Measurements from ENCODE around the gene SIN3A.

The SIN3A gene

DNA sequence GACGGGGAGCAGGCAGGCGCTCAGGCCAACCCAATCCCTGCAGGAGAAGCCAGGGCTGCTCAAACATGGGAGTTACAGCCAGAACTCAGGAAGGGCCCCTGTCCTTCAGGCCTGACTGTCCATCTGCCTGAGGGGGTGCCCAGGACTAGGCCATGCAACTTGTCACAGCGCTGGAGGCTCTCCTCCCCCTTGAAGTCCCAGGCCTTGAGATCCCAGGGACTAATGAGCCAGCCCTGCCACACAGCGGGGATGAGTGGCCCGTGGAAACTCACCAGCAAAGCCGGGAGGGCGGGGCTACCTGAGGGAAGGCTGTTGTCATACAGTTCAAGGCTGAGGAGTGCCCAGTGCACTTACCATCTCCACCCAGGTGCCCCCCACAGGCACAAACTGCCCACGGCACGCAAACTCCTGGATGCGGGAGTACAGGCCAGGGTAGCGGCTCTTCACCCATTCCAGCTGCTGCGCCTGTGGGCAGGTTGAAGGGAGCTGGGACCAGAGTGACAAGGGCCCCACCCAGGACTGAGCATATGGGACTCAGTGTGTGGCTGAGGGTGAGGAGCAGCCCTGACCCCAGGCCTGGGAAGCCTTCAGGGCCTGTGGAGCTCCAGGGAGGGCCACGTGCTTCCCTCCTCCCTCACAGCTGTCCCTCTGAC is 89.4 kb downstream of the SIN3A start:
- Histone ChIP-seq H3K36me3 (ENCODE audit: control insufficient read depth, insufficient read depth, low read length, severe bottlenecking) (peaks cover 84% of the 10 kb centered on the region), H3K4me1 (ENCODE audit: control insufficient read depth, insufficient read depth, low read length) (no peaks in the 10 kb centered on the region), H3K9me3 (ENCODE audit: control insufficient read depth, low read length) (no peaks in the 10 kb centered on the region), H3K9ac (ENCODE audit: low read length) (no peak overlapping the region), H3K4me3 (ENCODE audit: low read length) (no peak overlapping the region), H3K27me3 (replicated peaks; ENCODE audit: control insufficient read depth, insufficient read depth, low read length) (no peaks in the 10 kb centered on the region)
- no peak for DNase-seq (ENCODE audit: low read depth)

DNA sequence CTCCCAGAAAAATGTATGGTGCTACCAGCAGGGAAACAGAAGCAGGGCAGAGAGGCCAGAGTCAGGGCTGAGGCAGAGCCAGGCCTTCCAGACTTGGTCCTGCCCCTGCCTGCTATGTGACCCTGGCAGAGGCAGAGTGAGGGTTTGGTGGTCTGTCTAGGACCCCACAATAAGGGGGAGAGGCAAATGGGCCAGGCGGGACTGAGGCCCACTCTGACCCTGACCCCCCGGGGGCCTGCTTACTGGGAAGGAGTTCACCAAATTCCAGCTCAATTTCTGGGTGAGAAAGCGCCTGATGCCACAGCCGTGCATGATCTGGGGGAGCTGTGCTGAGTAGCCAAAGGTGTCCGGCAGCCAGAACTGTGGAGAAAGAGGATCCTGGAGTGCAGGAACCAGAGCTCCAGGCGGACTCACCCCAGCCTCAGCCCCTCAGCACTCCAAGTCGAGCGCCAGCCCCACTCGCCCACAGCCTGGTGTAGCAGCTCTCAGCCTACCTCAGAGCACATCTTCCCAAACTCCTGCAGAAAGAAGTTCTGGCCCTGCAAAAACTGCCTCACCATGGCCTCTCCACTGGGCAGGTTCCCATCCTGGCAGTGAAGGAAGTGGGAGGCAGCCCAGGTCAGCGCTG is 90.0 kb downstream of the SIN3A start:
- H3K4me3 ChIP-seq (ENCODE audit: low read length), result no peak overlapping the region
- DNase-seq (ENCODE audit: low read depth), result no peak
- H3K27me3 ChIP-seq (replicated peaks; ENCODE audit: control insufficient read depth, insufficient read depth, low read length), result no peaks in the 10 kb centered on the region
- H3K9ac ChIP-seq (ENCODE audit: low read length), result no peak overlapping the region
- H3K4me1 ChIP-seq (ENCODE audit: control insufficient read depth, insufficient read depth, low read length), result no peaks in the 10 kb centered on the region
- no peaks in the 10 kb centered on the region for H3K9me3 ChIP-seq (ENCODE audit: control insufficient read depth, low read length)
- H3K36me3 ChIP-seq (ENCODE audit: control insufficient read depth, insufficient read depth, low read length, severe bottlenecking), result peaks cover 82% of the 10 kb centered on the region

DNA sequence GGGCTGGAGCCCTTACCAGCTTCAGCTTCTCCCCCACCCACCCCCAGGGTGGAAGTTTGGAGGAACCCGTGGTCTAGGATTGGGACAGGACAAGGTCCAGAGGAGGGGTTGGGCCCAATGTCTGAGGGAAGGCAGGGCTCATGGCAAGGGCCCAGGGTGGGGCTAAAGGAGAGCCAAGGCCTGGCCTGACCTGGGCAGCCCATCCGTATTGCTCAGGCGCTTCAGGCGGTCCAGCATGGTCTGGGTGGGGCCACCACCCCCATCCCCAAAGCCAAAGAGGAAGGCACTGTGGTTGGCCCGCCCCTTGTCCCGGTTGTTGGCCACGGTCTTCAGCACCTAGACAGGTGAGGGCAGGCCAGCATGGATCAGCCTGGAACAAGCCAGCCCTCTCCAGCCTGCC is 90.6 kb downstream of the SIN3A start:
- Histone ChIP-seq H3K9ac (ENCODE audit: low read length) (no peak overlapping the region), H3K4me1 (ENCODE audit: control insufficient read depth, insufficient read depth, low read length) (no peaks in the 10 kb centered on the region), H3K4me3 (ENCODE audit: low read length) (no peak overlapping the region), H3K9me3 (ENCODE audit: control insufficient read depth, low read length) (no peaks in the 10 kb centered on the region), H3K27me3 (replicated peaks; ENCODE audit: control insufficient read depth, insufficient read depth, low read length) (no peaks in the 10 kb centered on the region), H3K36me3 (ENCODE audit: control insufficient read depth, insufficient read depth, low read length, severe bottlenecking) (peaks cover 82% of the 10 kb centered on the region)
- DNase-seq (ENCODE audit: low read depth), result no peak

DNA sequence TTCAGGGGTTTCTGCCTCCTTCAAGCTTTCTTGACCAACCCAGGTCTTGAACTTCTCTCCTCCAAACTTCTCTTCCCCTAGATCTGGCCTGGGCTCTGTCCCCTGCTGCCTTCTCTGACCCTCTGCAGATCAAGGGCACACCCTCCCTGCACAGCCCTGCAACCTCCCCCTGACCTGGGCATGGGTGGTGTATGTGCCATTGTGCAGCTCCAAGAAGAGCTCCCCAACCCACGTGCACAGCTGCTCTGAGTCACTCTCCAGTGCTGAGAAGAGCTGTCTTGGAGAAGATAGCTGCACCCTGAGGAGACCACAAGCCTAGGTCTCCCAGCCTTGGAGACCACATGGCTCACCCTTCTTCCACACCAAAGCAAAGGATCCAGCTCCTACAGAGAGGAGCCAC is 91.1 kb downstream of the SIN3A start:
- H3K9ac ChIP-seq (ENCODE audit: low read length), result no peak overlapping the region
- H3K27me3 ChIP-seq (replicated peaks; ENCODE audit: control insufficient read depth, insufficient read depth, low read length), result no peaks in the 10 kb centered on the region
- no peak for DNase-seq (ENCODE audit: low read depth)
- H3K4me3 ChIP-seq (ENCODE audit: low read length), result no peak overlapping the region
- peaks cover 80% of the 10 kb centered on the region for H3K36me3 ChIP-seq (ENCODE audit: control insufficient read depth, insufficient read depth, low read length, severe bottlenecking)
- H3K9me3 ChIP-seq (ENCODE audit: control insufficient read depth, low read length), result no peaks in the 10 kb centered on the region
- no peaks in the 10 kb centered on the region for H3K4me1 ChIP-seq (ENCODE audit: control insufficient read depth, insufficient read depth, low read length)

DNA sequence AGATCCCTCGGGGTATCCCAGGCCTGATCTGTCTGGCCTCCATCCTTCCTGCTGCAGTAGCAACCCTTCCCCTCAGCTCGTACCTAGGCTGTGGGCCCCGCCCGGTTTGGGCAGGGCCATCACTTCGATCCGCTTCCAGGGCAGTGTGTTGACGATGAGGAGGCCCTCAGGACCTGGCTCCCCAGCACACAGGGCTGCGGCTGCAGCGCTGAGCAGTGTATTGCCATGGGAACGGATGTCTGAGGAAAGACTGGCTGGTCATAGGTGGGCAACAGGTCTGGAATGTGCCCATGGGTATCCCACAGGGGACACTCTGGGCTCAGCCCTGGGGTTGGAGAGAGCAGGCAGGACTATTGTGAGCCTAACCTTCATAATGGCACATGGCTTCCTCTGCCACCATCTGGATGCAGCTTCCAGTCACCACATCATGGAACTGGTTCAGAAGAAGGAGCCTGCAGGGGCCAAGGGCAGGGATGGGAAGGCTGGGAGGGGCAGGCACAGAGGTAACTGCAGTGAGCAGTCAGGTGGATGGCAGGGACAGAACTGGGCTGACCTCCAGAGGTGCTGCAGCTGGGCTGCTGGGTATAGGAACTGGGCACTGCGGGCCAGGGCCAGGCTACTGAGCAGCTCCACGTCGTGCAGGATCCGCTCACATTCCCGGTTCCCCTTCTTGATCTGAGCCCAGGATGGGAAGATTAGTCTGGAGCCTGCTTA is 91.8 kb downstream of the SIN3A start:
- no peak overlapping the region for H3K9ac ChIP-seq (ENCODE audit: low read length)
- H3K4me3 ChIP-seq (ENCODE audit: low read length), result no peak overlapping the region
- no peaks in the 10 kb centered on the region for H3K27me3 ChIP-seq (replicated peaks; ENCODE audit: control insufficient read depth, insufficient read depth, low read length)
- DNase-seq (ENCODE audit: low read depth), result no peak
- peaks cover 80% of the 10 kb centered on the region for H3K36me3 ChIP-seq (ENCODE audit: control insufficient read depth, insufficient read depth, low read length, severe bottlenecking)
- H3K4me1 ChIP-seq (ENCODE audit: control insufficient read depth, insufficient read depth, low read length), result no peaks in the 10 kb centered on the region
- H3K9me3 ChIP-seq (ENCODE audit: control insufficient read depth, low read length), result no peaks in the 10 kb centered on the region

DNA sequence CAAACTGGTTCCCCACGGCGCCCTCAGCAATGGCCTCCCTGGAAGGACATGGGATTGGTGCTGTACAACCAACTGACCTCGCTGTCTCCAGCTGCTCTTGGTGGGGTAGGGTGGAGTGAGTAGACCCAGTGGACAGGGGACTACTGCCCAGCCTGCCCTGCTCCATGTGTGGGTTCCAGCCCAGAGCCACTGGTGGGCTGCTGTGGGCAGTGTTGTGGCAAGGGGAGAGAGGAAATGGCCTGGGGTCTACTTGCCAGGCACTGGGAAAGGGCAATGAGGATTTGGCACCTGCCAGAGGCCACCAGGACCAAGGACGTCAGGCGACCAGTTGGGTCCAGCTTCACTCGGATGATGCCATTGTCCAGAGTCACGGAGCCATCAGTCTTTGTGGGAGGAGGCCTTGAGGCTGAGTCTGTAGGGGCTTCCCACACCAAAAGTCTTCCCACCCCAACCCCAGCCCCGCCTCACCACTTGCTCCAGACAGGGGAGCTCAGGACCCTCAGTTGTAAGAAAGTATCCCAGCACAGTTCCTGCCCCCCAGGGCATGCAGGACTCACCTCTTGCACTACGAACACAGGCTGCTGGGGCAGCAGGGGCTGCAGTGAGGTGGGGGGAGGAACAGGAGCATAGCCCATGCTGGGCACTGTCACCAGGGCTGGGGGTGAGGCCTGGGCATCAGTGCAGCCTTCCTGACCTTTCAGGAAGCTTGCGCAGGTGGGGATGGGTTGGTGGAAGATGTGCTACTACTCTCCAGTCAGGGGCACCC is 92.5 kb downstream of the SIN3A start:
- no peak overlapping the region for H3K9ac ChIP-seq (ENCODE audit: low read length)
- peaks cover 74% of the 10 kb centered on the region for H3K36me3 ChIP-seq (ENCODE audit: control insufficient read depth, insufficient read depth, low read length, severe bottlenecking)
- H3K27me3 ChIP-seq (replicated peaks; ENCODE audit: control insufficient read depth, insufficient read depth, low read length), result no peaks in the 10 kb centered on the region
- H3K4me3 ChIP-seq (ENCODE audit: low read length), result no peak overlapping the region
- DNase-seq (ENCODE audit: low read depth), result no peak
- no peaks in the 10 kb centered on the region for H3K9me3 ChIP-seq (ENCODE audit: control insufficient read depth, low read length)
- no peaks in the 10 kb centered on the region for H3K4me1 ChIP-seq (ENCODE audit: control insufficient read depth, insufficient read depth, low read length)

DNA sequence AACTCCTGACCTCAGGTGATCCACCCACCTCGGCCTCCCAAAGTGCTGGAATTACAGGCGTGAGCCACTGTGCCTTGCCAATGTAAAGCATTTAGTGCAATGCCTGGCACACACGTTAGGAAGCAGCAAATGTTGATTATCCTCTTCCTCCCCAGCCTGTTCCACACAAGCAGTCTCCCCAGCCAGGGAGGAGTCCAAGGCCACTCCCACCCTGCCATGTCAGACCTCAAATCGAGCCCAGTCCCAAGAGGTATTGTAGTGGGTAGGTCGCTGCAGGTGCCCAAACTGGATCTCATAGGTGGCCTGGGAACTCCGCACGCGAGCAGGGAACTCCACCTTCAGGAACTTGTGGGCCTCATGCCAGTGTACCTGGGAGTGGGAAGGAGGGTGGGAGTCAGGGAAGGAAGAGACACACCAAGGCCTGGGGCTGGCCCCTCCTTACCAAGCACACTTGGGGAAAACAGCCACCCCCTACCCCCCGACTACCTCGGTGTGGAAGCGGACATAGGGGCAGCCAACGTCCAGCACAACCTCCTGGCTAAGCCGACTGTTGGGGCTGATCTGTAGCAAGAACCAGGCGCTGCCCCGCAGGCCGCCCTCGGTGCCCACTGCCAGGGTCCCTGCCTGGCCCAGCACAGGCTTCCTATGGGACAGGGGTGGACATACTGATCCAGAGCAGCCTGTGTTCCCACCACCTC is 93.4 kb downstream of the SIN3A start:
- H3K4me1 ChIP-seq (ENCODE audit: control insufficient read depth, insufficient read depth, low read length), result no peaks in the 10 kb centered on the region
- no peaks in the 10 kb centered on the region for H3K9me3 ChIP-seq (ENCODE audit: control insufficient read depth, low read length)
- no peaks in the 10 kb centered on the region for H3K27me3 ChIP-seq (replicated peaks; ENCODE audit: control insufficient read depth, insufficient read depth, low read length)
- DNase-seq (ENCODE audit: low read depth), result no peak
- no peak overlapping the region for H3K4me3 ChIP-seq (ENCODE audit: low read length)
- peaks cover 68% of the 10 kb centered on the region for H3K36me3 ChIP-seq (ENCODE audit: control insufficient read depth, insufficient read depth, low read length, severe bottlenecking)
- H3K9ac ChIP-seq (ENCODE audit: low read length), result no peak overlapping the region

DNA sequence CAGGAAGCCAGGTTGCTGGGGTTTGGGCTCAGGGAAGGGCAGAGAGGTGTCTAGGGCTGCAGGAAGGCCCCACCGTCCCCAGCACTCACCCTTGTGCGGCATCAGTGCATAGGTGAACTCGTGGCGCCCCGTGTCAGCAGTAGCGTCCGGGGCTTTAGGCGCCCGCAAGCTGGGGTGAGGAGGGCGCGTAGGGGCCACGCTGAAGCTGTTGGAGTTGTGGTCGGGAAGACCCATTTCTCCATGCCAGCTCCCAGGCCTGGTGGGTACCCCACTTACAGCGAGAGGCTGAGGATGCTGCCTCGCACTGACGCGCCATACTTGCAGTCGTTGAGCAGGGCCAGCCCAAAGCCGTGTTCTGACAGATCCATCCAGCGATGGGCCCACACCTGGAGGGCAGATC is 95.0 kb downstream of the SIN3A start:
- no peaks in the 10 kb centered on the region for H3K9me3 ChIP-seq (ENCODE audit: control insufficient read depth, low read length)
- no peak overlapping the region for H3K4me3 ChIP-seq (ENCODE audit: low read length)
- H3K4me1 ChIP-seq (ENCODE audit: control insufficient read depth, insufficient read depth, low read length), result no peaks in the 10 kb centered on the region
- no peak for DNase-seq (ENCODE audit: low read depth)
- no peak overlapping the region for H3K9ac ChIP-seq (ENCODE audit: low read length)
- no peaks in the 10 kb centered on the region for H3K27me3 ChIP-seq (replicated peaks; ENCODE audit: control insufficient read depth, insufficient read depth, low read length)
- H3K36me3 ChIP-seq (ENCODE audit: control insufficient read depth, insufficient read depth, low read length, severe bottlenecking), result peaks cover 55% of the 10 kb centered on the region

DNA sequence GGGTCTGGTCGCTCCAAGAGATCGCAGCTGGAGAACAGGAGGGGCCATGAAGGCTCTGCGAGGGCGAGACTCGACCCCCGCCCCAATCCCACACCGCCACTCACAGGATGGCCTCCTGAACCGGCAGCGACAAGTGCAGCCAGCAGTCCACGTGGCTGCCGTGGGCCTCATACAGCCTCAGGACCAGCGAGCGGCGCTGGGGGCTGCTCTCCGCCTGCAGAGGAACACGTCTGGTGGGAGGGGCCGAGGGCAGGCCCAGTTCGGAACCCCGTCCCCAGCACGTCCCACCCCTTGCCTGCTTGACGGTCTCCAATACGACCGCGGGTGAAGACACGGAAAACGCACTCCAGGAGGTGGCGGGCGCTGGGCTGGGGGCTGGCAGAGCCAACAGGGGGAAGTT is 95.5 kb downstream of the SIN3A start:
- no peaks in the 10 kb centered on the region for H3K9me3 ChIP-seq (ENCODE audit: control insufficient read depth, low read length)
- no peak overlapping the region for H3K9ac ChIP-seq (ENCODE audit: low read length)
- H3K4me3 ChIP-seq (ENCODE audit: low read length), result no peak overlapping the region
- no peaks in the 10 kb centered on the region for H3K27me3 ChIP-seq (replicated peaks; ENCODE audit: control insufficient read depth, insufficient read depth, low read length)
- H3K4me1 ChIP-seq (ENCODE audit: control insufficient read depth, insufficient read depth, low read length), result no peaks in the 10 kb centered on the region
- no peak for DNase-seq (ENCODE audit: low read depth)
- peaks cover 50% of the 10 kb centered on the region for H3K36me3 ChIP-seq (ENCODE audit: control insufficient read depth, insufficient read depth, low read length, severe bottlenecking)

DNA sequence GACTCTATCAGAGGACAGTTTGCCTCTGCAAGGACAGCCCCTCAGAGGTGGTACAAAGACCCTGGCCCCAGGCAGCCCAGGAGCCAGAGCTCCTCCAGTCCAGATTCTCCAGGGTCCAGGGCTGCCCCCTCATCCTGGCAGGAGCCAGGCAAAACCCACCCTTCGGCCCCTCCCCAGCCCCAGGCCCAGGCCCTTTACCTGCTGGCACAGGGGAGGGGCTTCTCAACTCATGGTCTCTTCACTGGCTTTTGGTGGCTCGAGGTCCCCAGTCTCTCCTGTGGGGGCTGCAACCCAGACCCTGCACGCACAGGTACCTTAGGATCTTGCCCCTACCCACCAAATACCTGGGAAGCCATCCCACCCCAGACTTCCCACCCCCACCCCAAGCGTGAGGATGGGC is 96.1 kb downstream of the SIN3A start:
- H3K36me3 ChIP-seq (ENCODE audit: control insufficient read depth, insufficient read depth, low read length, severe bottlenecking), result peaks cover 46% of the 10 kb centered on the region
- no peaks in the 10 kb centered on the region for H3K27me3 ChIP-seq (replicated peaks; ENCODE audit: control insufficient read depth, insufficient read depth, low read length)
- H3K4me3 ChIP-seq (ENCODE audit: low read length), result no peak overlapping the region
- no peaks in the 10 kb centered on the region for H3K9me3 ChIP-seq (ENCODE audit: control insufficient read depth, low read length)
- no peak overlapping the region for H3K9ac ChIP-seq (ENCODE audit: low read length)
- no peak for DNase-seq (ENCODE audit: low read depth)
- H3K4me1 ChIP-seq (ENCODE audit: control insufficient read depth, insufficient read depth, low read length), result no peaks in the 10 kb centered on the region

DNA sequence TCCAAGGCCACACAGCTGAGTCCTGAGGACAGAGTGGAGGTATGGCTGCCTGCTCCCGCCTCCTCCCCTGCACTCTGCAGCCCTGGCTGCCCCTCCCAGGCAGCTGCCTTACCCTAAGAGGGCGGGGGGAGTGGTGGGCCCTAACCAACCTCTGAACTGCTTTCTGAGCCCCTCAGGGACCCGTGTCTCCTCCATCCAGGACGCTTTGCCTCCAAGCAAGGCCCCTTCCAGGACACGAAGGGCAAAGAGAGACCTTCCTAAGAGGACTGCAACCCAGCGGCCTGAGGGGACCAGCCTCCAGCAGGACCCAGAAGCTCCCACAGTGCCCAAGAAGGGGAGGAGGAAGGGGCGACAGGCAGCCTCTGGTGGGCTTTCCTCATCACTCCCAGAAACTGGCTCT is 97.0 kb downstream of the SIN3A start:
- Histone ChIP-seq H3K4me1 (ENCODE audit: control insufficient read depth, insufficient read depth, low read length) (no peaks in the 10 kb centered on the region), H3K9ac (ENCODE audit: low read length) (no peak overlapping the region), H3K36me3 (ENCODE audit: control insufficient read depth, insufficient read depth, low read length, severe bottlenecking) (peaks cover 38% of the 10 kb centered on the region), H3K4me3 (ENCODE audit: low read length) (no peak overlapping the region), H3K27me3 (replicated peaks; ENCODE audit: control insufficient read depth, insufficient read depth, low read length) (no peaks in the 10 kb centered on the region), H3K9me3 (ENCODE audit: control insufficient read depth, low read length) (no peaks in the 10 kb centered on the region)
- DNase-seq (ENCODE audit: low read depth), result no peak

Data from adipocyte (in vitro differentiated cells).